H1 (cell line): ENCODE results near the gene CEBPG. TPM values are rescaled to one million over a fixed set of nuclear protein-coding genes. Genes with fewer than 3 reads are reported as not detected.

Experiments
- CTCF ChIA-PET: fragments of 300-600 bp; sonication (Branson Sonifier 250); formaldehyde crosslinking; loops from one replicate; lab custom pipeline; 2021; ENCODE audit not compliant: partially characterized antibody; lab: Charles Lee
- POLR2A ChIA-PET: fragments of 300-600 bp; sonication (Branson Sonifier 250); formaldehyde crosslinking; loops from one replicate; lab custom pipeline; 2021; ENCODE audit warnings: inconsistent platforms; ENCODE audit not compliant: partially characterized antibody; lab: Charles Lee
- DNase-seq, 2 experiments: peaks; one replicate each; pipeline versions ENCODE4 v3.0.0 to v3.0.0-alpha.2; 2010 to 2022; ENCODE audit warnings: low spot score in 2 of 2, low read depth in 1 of 2, mixed read lengths in 1 of 2
- FAIRE-seq: peaks from 2 replicates; lab custom pipeline; 2011; peaks lifted over from hg19 to GRCh38; lab: Jason Lieb, UNC
- H2AFZ ChIP-seq: 2 replicates; pipeline ENCODE4 v1.8.1; 2012; ENCODE audit warnings: low read length, inconsistent platforms
- H2AK5ac ChIP-seq: 2 replicates; pipeline ENCODE4 v1.6.1; 2013; ENCODE audit warnings: low read depth, low read length
- H2BK120ac ChIP-seq: replicated peaks from 2 replicates; pipeline ENCODE3; 2013; ENCODE audit warnings: low read depth, low read length, inconsistent platforms
- H2BK12ac ChIP-seq: 2 replicates; pipeline ENCODE4 v1.6.1; 2013; ENCODE audit warnings: low read depth, low read length
- H2BK15ac ChIP-seq: 2 replicates; pipeline ENCODE4 v1.6.1; 2013; ENCODE audit warnings: low read length
- H2BK20ac ChIP-seq: 2 replicates; pipeline ENCODE4 v1.6.1; 2013; ENCODE audit warnings: low read length
- H2BK5ac ChIP-seq: 2 replicates; pipeline ENCODE4 v1.6.1; 2013; ENCODE audit warnings: low read depth, low read length
- H3K14ac ChIP-seq: 2 replicates; pipeline ENCODE4 v1.6.1; 2013; ENCODE audit warnings: inconsistent platforms; ENCODE audit not compliant: insufficient read length
- H3K18ac ChIP-seq: 2 replicates; pipeline ENCODE4 v1.6.1; 2013; ENCODE audit warnings: low read length; ENCODE audit errors: extremely low read depth
- H3K23ac ChIP-seq: 2 replicates; pipeline ENCODE4 v1.6.1; 2013; ENCODE audit warnings: inconsistent platforms; ENCODE audit not compliant: insufficient read length
- H3K23me2 ChIP-seq: 2 replicates; pipeline ENCODE4 v1.6.1; 2013; ENCODE audit warnings: low read depth, low read length
- H3K27ac ChIP-seq: 2 replicates; pipeline ENCODE4 v1.6.1; 2011; ENCODE audit warnings: low read depth, low read length, inconsistent platforms
- H3K27me3 ChIP-seq, 4 experiments: replicated peaks in 1 of 4; 1 replicate in 1 of 4; 2 replicates in 3 of 4; pipeline versions ENCODE4 v1.6.1 to v1.8.1; 2011 to 2013; ENCODE audit warnings: low read length in 3 of 4, mild to moderate bottlenecking in 3 of 4, inconsistent platforms in 2 of 4, mixed read lengths in 2 of 4, moderate library complexity in 1 of 4; ENCODE audit not compliant: control insufficient read depth in 3 of 4, insufficient read depth in 3 of 4; ENCODE audit errors: extremely low read depth in 1 of 4
- H3K36me3 ChIP-seq, 4 experiments: 2 replicates each; pipeline versions ENCODE4 v1.6.1 to v1.8.1; 2011 to 2013; ENCODE audit warnings: mild to moderate bottlenecking in 4 of 4, low read length in 3 of 4, moderate library complexity in 2 of 4, control low read depth in 1 of 4, inconsistent platforms in 1 of 4; ENCODE audit not compliant: insufficient read depth in 4 of 4, control insufficient read depth in 2 of 4
- H3K4ac ChIP-seq: replicated peaks from 2 replicates; pipeline ENCODE3; 2013; ENCODE audit warnings: low read length, low read depth, mixed read lengths, inconsistent platforms; ENCODE audit not compliant: insufficient read length
- H3K4me1 ChIP-seq, 4 experiments: replicated peaks in 1 of 4; 1 replicate in 1 of 4; 2 replicates in 3 of 4; pipeline versions ENCODE4 v1.6.1 to v1.8.1; 2011 to 2013; ENCODE audit warnings: low read length in 3 of 4, inconsistent platforms in 2 of 4, mixed read lengths in 1 of 4; ENCODE audit not compliant: insufficient read depth in 4 of 4, control insufficient read depth in 3 of 4
- H3K4me2 ChIP-seq, 2 experiments: 2 replicates each; pipeline versions ENCODE4 v1.6.1 to v1.8.1; 2011 to 2013; ENCODE audit warnings: low read depth in 2 of 2, low read length in 2 of 2, control low read depth in 1 of 2, inconsistent platforms in 1 of 2, mild to moderate bottlenecking in 1 of 2; ENCODE audit not compliant: insufficient read depth in 1 of 2
- H3K4me3 ChIP-seq, 4 experiments: fragments of 200-600, 300-600 bp in 1 of 4; sonication (generic), shearing (Covaris generic), sonication (Bioruptor Twin) in 1 of 4; 2 replicates each; pipeline versions ENCODE4 v1.5.1 to v1.8.1; 2011 to 2016; ENCODE audit warnings: low read length in 4 of 4, low read depth in 3 of 4, control low read depth in 2 of 4, inconsistent platforms in 2 of 4, mild to moderate bottlenecking in 2 of 4, mixed read lengths in 1 of 4, moderate library complexity in 1 of 4; ENCODE audit not compliant: insufficient read depth in 2 of 4; ENCODE audit errors: extremely low read depth in 1 of 4
- H3K56ac ChIP-seq: replicated peaks from 2 replicates; pipeline ENCODE3; 2013; ENCODE audit warnings: low read depth, mild to moderate bottlenecking, mixed read lengths, low read length, inconsistent platforms; ENCODE audit not compliant: insufficient read length
- H3K79me1 ChIP-seq: 2 replicates; pipeline ENCODE4 v1.6.1; 2013; ENCODE audit warnings: low read depth, low read length, control low read depth
- H3K79me2 ChIP-seq, 2 experiments: 2 replicates each; pipeline versions ENCODE4 v1.6.1 to v1.8.1; 2012 to 2013; ENCODE audit warnings: low read length in 2 of 2, mild to moderate bottlenecking in 2 of 2, inconsistent platforms in 1 of 2; ENCODE audit not compliant: insufficient read depth in 2 of 2, control insufficient read depth in 1 of 2
- H3K9ac ChIP-seq, 4 experiments: replicated peaks in 1 of 4; 1 replicate in 1 of 4; 2 replicates in 3 of 4; pipeline versions ENCODE4 v1.6.1 to v1.8.1; 2011 to 2013; ENCODE audit warnings: low read depth in 3 of 4, low read length in 3 of 4, control low read depth in 2 of 4, mild to moderate bottlenecking in 2 of 4, moderate library complexity in 2 of 4, inconsistent platforms in 1 of 4; ENCODE audit errors: extremely low read depth in 1 of 4
- H3K9me3 ChIP-seq, 2 experiments: 2 replicates each; pipeline versions ENCODE4 v1.6.1 to v1.8.1; 2012 to 2013; ENCODE audit warnings: mild to moderate bottlenecking in 2 of 2, moderate library complexity in 2 of 2, control low read depth in 1 of 2, inconsistent platforms in 1 of 2, low read depth in 1 of 2, low read length in 1 of 2, mixed read lengths in 1 of 2; ENCODE audit not compliant: insufficient read depth in 2 of 2
- H4K20me1 ChIP-seq, 2 experiments: replicated peaks in 1 of 2; 2 replicates each; pipeline versions ENCODE3 to v1.8.1; 2011 to 2013; ENCODE audit warnings: inconsistent platforms in 2 of 2, low read length in 2 of 2, mild to moderate bottlenecking in 1 of 2; ENCODE audit not compliant: insufficient read depth in 2 of 2, control insufficient read depth in 1 of 2
- H4K5ac ChIP-seq: 2 replicates; pipeline ENCODE4 v1.6.1; 2013; ENCODE audit warnings: low read length, low read depth, mixed read lengths, inconsistent platforms; ENCODE audit not compliant: insufficient read length
- H4K8ac ChIP-seq: 2 replicates; pipeline ENCODE4 v1.8.0; 2013; ENCODE audit warnings: mild to moderate bottlenecking, moderate library complexity, low read length, inconsistent platforms; ENCODE audit not compliant: insufficient read depth; ENCODE audit errors: extremely low read depth
- H4K91ac ChIP-seq: replicated peaks from 2 replicates; pipeline ENCODE3; 2013; ENCODE audit warnings: low read length, mixed read lengths, inconsistent platforms; ENCODE audit not compliant: insufficient read length
- E2F6 ChIP-seq: IDR thresholded peaks from 2 replicates; pipeline ENCODE4 v1.6.1; 2012; ENCODE audit warnings: inconsistent platforms
- EGR1 ChIP-seq: IDR thresholded peaks from 2 replicates; pipeline ENCODE4 v1.6.1; 2011; ENCODE audit warnings: low read depth, low read length, borderline replicate concordance
- GTF2F1 ChIP-seq: IDR thresholded peaks from 2 replicates; pipeline ENCODE4 v1.6.1; 2012; ENCODE audit warnings: low read depth, low read length, improper control_type of control experiment, borderline replicate concordance
- JUND ChIP-seq: IDR thresholded peaks from 2 replicates; pipeline ENCODE4 v1.6.1; 2011; ENCODE audit warnings: mild to moderate bottlenecking, improper control_type of control experiment, low read length
- KDM1A ChIP-seq: fragments of 200-600, 300-600 bp; sonication (generic); IDR thresholded peaks from 2 replicates; pipeline ENCODE4 v1.7.1; 2016; ENCODE audit warnings: mild to moderate bottlenecking, low read length, borderline replicate concordance
- NRF1 ChIP-seq: IDR thresholded peaks from 2 replicates; pipeline ENCODE4 v1.6.1; 2011; ENCODE audit warnings: mild to moderate bottlenecking, low read depth, low read length, improper control_type of control experiment
- RNF2 ChIP-seq: fragments of 200-900, 300-1000 bp; sonication (generic); IDR thresholded peaks from 2 replicates; pipeline ENCODE4 v1.7.1; 2016; ENCODE audit warnings: borderline replicate concordance, low read depth, mild to moderate bottlenecking, antibody characterized with exemption, low read length; ENCODE audit not compliant: poor library complexity, severe bottlenecking; ENCODE audit errors: missing control alignments
- SIN3A ChIP-seq, 2 experiments: IDR thresholded peaks in 1 of 2; conservative IDR thresholded peaks in 1 of 2; 2 replicates each; pipeline ENCODE4 v1.6.1; 2011 to 2012; ENCODE audit warnings: low read length in 2 of 2, improper control_type of control experiment in 1 of 2, low read depth in 1 of 2, mild to moderate bottlenecking in 1 of 2
- SRF ChIP-seq: IDR thresholded peaks from 2 replicates; pipeline ENCODE4 v1.6.1; 2011; ENCODE audit warnings: mild to moderate bottlenecking, low read depth, low read length, moderate library complexity
- TAF1 ChIP-seq: IDR thresholded peaks from 2 replicates; pipeline ENCODE4 v1.6.1; 2011; ENCODE audit warnings: mild to moderate bottlenecking, low read depth, low read length
- TEAD4 ChIP-seq: IDR thresholded peaks from 2 replicates; pipeline ENCODE4 v1.6.1; 2012; ENCODE audit warnings: low read depth, low read length, inconsistent platforms, mixed read lengths
- WGBS, 2 experiments: shearing (Covaris generic) in 1 of 2; methylation state at CpG; one replicate each; pipeline versions ENCODE4 v1.1.6 to v1.1.7; 2013 to 2015; ENCODE audit warnings: low lambda C conversion rate in 2 of 2, mixed read lengths in 2 of 2, inconsistent platforms in 1 of 2, low coverage in 1 of 2, missing lambda C conversion rate in 1 of 2; ENCODE audit not compliant: insufficient replicate concordance in 2 of 2, insufficient coverage in 1 of 2, insufficient read length in 1 of 2; ENCODE audit errors: extremely low coverage in 1 of 2, missing lambda C conversion rate in 1 of 2; 5-methylcytosine and 5-hydroxymethylcytosine counted together
- polyA plus RNA-seq, 7 experiments: library from polyadenylated mRNA; depleted of rRNA in 3 of 7; stranded (reverse) in 5 of 7; unstranded in 2 of 7; fragments of >200 nt in 5 of 7; fragments of 200-250 nt in 2 of 7; gene quantifications; 1 replicate in 5 of 7; 2 replicates in 1 of 7; 4 replicates in 1 of 7; pipeline versions ENCODE4 v1.2.1 to v1.2.3, GENCODE V29; 2011 to 2013; ENCODE audit warnings: missing spikeins in 2 of 7, mixed read lengths in 2 of 7
- total RNA-seq: library from RNA; stranded (reverse); fragmentation: NEBNext Ultra II Directional; extraction: Animal tissue kit (Norgen Biotek cat#: 25700); gene quantifications from 2 replicates; pipeline ENCODE4 v1.2.1, GENCODE V29; 2021

CEBPG gene
- total and polyA plus RNA-seq, 2 of the 8 experiments (the other 6 are each of a cell fraction or from before 2014, with no cell fraction given) = 12.3 to 35.4 TPM

- Histone ChIP-seq H3K36me3 (no peaks in the 10 kb centered on the region), H2BK15ac (no peak overlapping the region), H2BK12ac (no peak overlapping the region), H3K4me3 (no peak overlapping the region), H2BK5ac (no peak overlapping the region), H3K4ac (no peak overlapping the region), H4K91ac (no peak overlapping the region), H3K18ac (no peak overlapping the region), H2AFZ (no peak overlapping the region), H2BK20ac (no peak overlapping the region), H3K27me3 (no peaks in the 10 kb centered on the region), H2AK5ac (no peak overlapping the region), H3K79me1 (no peaks in the 10 kb centered on the region), H4K20me1 (no peaks in the 10 kb centered on the region), H3K4me1 (no peaks in the 10 kb centered on the region; a peak in 1 of 7 replicates), H3K9me3 (no peaks in the 10 kb centered on the region), H4K8ac (no peak overlapping the region), H3K23me2 (no peaks in the 10 kb centered on the region), H3K27ac (no peak overlapping the region), H3K4me2 (no peak overlapping the region), H3K23ac (no peak overlapping the region), H3K56ac (no peak overlapping the region), H2BK120ac (no peak overlapping the region), H3K14ac (no peak overlapping the region), H4K5ac (no peak overlapping the region), H3K9ac (no peak overlapping the region), H3K79me2 (no peaks in the 10 kb centered on the region)
- CTCF ChIA-PET = interaction anchor here (1.5 to 1.7 kb wide), 2 partner anchors 16 to 61 kb away, joined by 3 to 4 read pairs; no protein-coding TSS in a partner anchor
- no peak for FAIRE-seq
- no peak for DNase-seq
- 92% methylated on average over 8 of the region's 8 CpGs; no CpG with 5 or more reads in 1 of the 2 experiments for WGBS, 2 experiments
- POLR2A ChIA-PET = no interaction called here
- TF ChIP-seq NRF1 = no peak
- TF ChIP-seq SRF = no peak
- no peak for TF ChIP-seq GTF2F1
- no peak for TF ChIP-seq EGR1
- no peak for TF ChIP-seq JUND
- no peak for TF ChIP-seq KDM1A
- TF ChIP-seq TAF1 = no peak
- TF ChIP-seq E2F6 = no peak
- no peak for TF ChIP-seq SIN3A (conservative IDR thresholded peaks at IDR 0.05 in 1 of 2, IDR thresholded peaks at IDR 0.05 in 1 of 2; ENCODE audit: low read depth in 1 of 2, low read length in 2 of 2)
- no peak for TF ChIP-seq RNF2
- TF ChIP-seq TEAD4 = no peak
These were observed 34.2 kb upstream of the CEBPG start for GRCh38 chr19:33339016-33339984.
